MM.1S (cell line): Measurements from ENCODE around the gene CD209.
"Not testable (repeated sequence)": the region's sequence is repeated elsewhere in the genome, so short reads cannot be mapped to it uniquely, and the experiment has no call there.

Experiments used
- EZH2 ChIP-seq: fragments of 300-600 bp; sonication (generic); optimal IDR thresholded peaks from 2 replicates; pipeline ENCODE3; 2017; ENCODE audit warnings: low read depth, mild to moderate bottlenecking, antibody characterized with exemption, low read length, mixed read lengths
- TF ChIP-seq, protein P1 (sequence below): fragments of 300-600 bp; sonication (generic); IDR thresholded peaks from 2 replicates; pipeline ENCODE4 v1.5.1; 2016; ENCODE audit warnings: antibody characterized with exemption, low read length, mixed read lengths

DNA sequence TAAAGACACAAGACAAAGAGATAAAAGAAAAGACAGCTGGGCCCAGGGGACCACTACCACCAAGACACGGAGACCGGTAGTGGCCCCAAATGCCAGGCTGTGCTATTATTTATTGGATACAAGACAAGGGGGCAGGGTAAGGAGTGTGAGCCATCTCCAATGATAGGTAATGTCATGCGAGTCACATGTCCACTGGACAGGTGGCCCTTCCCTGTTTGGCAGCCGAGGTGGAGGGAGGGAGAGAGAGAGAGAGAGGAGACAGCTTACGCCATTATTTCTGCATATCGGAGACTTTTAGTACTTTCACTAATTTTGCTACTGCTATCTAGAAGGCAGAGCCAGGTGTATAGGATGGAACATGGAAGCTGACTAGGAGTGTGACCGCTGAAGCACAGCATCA, 45.4 kb upstream of the CD209 start:
- TF ChIP-seq, protein P1, sequence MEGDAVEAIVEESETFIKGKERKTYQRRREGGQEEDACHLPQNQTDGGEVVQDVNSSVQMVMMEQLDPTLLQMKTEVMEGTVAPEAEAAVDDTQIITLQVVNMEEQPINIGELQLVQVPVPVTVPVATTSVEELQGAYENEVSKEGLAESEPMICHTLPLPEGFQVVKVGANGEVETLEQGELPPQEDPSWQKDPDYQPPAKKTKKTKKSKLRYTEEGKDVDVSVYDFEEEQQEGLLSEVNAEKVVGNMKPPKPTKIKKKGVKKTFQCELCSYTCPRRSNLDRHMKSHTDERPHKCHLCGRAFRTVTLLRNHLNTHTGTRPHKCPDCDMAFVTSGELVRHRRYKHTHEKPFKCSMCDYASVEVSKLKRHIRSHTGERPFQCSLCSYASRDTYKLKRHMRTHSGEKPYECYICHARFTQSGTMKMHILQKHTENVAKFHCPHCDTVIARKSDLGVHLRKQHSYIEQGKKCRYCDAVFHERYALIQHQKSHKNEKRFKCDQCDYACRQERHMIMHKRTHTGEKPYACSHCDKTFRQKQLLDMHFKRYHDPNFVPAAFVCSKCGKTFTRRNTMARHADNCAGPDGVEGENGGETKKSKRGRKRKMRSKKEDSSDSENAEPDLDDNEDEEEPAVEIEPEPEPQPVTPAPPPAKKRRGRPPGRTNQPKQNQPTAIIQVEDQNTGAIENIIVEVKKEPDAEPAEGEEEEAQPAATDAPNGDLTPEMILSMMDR = not testable (repeated sequence)
- TF ChIP-seq EZH2 = not testable (repeated sequence)
